Putamen (tissue), 1 donor: ENCODE data around the gene NTF3.

Experiments used
- DNase-seq: peaks from one replicate; pipeline ENCODE4 v3.0.0-alpha.2; 2016; ENCODE audit warnings: low spot score

NTF3 gene

DNA sequence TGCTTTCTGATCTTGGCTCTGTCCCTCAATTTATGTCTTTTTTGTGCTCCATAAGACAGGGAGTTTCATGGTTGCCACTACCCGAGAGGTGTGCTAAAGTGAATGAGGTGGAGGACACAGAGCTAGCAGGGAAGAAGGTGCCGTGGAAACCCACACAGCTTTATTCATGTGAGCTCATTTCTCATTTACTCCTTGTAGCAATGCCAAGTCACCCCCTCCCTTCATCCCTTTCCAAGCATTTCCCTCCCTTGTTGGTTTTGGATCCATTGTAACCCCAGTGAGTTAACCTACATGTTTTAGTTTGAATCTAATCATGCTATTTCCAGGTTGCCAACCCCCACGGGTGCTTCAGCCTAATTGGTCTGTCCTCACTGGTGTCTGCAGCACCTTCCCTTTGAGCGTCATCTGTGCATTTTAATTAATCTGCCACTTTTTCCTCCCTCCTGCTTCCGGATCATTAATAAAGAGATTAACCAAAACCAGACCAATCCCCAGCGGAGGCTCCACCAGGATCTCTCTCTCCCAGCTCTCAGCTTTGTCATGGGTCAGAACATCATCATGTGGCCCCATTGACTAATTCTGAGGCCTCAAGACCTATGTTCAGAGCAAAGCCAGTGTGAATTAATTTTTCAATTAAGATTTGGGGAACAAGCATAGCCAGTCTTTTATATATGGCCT is 56.2 kb downstream of the NTF3 start:
- DNase-seq: no peak

DNA sequence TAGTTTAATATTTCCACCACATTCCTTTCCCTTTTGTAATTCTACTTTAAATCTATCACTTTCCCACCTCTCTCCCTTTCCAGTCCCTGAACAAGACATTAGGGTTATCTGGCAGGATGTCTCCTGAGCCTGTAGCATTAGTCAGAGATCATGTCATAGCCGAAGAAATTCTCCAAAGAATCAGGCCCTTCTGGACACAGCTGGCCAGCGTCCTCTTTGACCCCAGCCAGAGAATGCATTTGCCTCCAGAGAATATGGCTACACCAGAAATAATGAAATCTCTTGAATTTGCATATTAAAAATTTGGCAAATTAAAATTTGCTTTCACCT is 56.7 kb downstream of the NTF3 start:
- DNase-seq: no peak

DNA sequence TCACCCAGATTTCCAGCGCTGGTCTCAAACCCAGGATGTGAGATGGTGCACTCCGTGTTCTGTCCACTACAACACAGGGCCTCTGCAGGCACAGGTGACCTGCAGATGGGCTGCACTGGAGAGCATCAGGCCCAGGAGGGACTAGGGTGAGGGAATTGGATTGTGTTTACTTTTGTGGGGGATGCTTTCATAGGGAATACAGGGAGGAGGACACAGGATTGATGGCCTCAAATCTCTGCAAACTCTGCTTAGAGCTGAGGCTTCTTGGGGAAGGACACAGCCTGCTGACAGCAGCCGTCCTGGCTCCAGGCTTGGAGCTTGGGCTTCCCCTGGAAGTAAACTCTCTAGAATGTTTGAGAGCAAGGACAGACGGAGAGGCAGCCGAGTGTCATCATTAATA is 57.1 kb downstream of the NTF3 start:
- DNase-seq: no peak

DNA sequence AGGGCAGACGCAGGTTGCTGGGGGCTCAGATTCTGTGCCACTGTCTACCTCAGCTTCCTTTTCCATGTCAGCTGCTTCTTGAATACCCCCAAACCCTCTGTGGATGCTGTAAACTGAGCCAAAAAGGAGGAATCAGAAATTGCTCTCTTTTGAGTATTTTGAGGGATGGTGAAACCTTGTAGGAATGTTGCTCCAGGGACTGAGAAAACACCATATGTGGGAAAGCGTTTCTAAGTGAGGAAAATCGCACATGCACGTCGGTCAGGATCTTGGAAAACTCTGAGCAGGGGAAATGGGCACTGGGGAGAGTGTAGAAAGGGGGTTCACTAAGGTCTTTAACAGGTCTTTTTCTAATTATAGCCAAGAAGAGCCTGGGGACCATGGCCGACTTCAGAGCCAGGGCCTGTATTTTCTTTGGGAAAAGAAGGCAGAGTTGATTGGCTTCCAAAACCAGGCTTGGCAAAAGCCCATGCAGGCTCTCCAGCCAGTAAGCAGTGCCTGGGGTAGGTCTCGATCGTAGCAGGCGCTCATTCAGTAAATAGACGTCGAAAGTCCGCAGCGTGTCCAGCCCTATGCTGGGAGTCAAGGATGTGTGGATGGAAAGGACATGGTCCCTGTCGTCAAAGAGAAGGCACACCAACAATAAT is 58.0 kb downstream of the NTF3 start:
- no peak for DNase-seq

DNA sequence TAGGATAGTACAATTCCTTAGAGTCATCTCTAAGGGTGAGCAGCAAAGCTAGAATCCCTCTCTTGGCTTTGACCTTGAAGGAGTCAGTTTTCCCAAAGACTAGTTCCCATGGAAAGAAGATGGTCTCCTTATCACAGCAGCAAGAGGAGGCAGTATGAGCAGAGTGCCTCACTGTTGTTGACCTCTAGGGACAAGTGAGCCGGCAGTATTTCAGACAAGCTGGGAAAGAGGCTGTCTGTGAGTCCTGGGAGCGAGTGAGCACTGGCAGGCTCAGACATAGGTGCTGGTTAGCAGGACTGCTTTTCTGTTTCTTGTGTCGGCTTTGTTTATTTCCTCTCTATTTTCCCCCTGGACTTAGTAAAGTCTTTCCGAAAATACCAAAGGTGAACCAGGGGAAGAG is 60.7 kb downstream of the NTF3 start:
- no peak for DNase-seq

GRCh38 chr12:5493018-5493417 is 61.1 kb downstream of the NTF3 start:
- no peak for DNase-seq

DNA sequence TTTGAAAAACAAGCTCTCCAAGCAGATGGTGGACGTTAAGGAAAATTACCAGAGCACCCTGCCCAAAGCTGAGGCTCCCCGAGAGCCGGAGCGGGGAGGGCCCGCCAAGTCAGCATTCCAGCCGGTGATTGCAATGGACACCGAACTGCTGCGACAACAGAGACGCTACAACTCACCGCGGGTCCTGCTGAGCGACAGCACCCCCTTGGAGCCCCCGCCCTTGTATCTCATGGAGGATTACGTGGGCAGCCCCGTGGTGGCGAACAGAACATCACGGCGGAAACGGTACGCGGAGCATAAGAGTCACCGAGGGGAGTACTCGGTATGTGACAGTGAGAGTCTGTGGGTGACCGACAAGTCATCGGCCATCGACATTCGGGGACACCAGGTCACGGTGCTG is 62.4 kb downstream of the NTF3 start:
- no peak for DNase-seq

DNA sequence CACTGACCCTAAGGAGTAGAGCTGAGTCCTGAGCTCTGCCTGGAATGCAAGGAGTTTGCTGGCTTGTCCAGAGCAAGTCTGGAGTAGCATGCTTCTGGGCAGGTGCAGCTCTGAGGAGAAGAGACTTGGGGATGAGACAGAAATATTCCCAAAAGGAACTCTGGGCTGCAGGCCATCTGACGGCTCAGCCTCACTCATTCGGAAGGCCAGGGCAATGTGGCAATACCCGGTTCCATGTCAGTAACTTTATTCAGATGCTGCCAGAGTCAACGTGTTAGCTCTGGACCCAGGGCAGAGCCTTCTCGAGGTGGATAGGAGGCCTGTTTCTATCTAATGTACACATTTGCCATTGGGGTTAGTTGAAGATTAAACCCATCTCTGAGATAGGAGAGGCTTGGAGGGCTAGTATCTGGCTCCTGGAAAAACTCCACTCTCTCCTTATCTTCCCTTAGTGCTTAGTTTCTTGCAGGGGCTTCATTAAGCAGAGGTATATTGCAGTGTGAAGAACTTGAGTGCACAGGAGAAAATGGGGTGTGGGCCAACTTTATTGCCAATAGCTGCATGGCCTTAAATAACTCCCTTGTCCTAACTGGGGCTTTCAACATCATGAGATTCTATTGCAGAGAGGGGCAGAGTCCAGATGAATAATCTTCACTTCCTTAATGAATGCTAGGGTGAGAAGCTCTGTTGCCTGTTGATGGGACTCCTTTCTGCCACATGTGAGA is 65.6 kb downstream of the NTF3 start:
- no peak for DNase-seq

DNA sequence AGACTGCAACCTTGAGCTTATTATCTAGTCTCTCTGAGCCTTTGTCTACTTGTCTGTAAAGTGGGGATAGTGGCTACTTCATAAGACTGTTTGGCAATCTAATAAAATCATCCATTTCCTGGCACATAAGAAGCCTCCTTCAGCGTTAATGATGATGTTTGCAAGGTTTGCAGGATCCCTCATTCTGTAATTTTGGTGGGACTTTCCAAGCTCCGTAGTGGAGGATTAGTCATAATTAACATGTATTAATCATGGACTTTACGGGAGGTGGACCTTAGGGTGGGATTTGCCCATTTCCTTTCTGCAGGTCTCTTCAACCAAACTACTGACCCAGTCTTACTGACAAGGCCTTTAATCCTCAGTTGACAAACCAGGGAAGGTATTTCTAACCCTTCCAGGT is 66.2 kb downstream of the NTF3 start:
- no peak for DNase-seq

- DNase-seq: no peak
Measured at GRCh38 chr12:5498806-5499205, 66.9 kb downstream of the NTF3 start.

DNA sequence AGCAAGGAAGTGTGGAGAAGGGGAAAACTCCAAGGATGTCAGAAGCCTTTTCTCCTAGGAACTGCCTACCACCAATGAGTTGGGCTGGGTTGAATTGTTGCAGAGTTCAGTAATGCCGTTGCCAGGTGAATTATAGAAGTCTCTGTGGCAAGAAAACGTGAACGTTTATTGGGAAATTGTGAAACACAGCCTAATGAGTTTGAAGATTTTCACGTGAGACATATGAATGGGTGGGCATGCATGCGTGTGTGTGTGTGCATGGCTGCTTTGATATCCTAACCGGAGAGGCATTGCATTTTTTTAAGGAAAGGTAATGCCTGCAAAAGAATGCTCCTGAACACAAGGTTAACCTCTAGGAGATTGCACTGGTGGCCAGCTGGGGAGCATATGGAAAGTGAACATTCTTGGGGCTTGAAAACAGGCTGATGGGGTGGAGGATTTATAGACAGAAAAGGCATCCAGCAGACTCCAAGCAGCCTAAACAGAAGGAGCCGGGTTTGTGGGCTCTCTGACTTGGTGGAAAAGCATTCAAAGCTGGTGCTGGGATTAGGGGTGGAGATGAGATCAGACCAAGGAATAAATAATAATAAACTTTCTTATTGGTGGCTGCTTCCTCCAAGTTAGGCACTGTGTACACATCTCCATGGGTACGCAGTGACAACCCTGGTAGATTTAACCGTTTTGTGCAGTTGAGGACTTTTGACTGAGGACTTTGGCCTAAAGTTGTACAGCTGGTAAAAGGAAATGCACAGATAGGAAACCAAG is 67.8 kb downstream of the NTF3 start:
- no peak for DNase-seq

DNA sequence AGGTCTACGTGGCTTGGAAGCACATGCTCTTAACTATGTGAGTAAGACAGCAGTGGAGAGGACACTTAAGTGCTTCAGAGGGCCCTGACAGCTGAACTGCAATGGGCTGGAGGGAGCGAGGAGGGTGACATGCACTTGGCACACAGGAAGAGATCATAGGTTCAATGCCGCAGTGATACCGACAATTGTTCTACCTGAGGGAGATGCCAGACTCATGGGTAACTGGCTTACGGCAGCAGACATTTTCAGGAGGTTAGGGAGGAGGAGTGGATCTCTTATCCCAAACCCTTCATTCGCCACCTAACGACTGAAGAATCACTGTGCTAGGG is 68.4 kb downstream of the NTF3 start:
- no peak for DNase-seq

DNA sequence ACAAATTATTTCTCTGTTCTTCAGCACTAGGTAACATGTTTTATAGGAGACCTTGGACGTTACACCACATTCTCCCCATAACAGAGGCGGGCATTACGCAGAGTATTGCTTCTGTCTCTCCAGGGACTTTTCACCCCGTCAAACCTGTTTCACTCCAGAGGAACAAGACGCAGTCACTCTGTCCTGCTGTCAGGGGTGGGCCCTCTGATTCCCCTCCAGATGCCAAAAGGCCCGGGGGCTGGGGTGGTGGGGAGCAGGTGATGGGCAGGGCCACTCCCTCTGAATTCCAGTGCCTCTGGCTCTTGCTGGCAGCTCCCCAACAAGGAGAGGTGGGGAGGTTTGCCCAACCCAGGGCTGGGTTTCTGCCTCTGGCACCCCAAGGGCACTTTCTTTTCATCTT is 71.9 kb downstream of the NTF3 start:
- no peak for DNase-seq

DNA sequence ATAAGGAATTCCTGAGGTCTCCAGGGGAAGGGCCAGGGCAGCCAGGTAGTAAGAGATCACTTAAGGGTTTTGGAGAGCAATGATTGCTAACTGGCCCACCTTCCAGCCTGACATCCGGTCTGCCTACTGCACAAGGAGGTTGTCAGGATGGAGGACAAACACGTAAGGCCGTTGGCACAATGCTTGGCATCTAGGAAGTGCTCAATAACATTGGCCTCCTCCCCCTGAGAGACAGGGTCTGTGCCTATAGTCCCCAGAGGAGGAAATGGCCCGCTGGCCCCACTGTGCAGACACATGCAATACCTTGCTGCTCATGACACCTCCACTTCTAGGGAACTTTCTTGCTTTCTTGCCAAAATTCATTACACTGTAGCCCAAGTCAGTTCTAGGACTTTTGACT is 73.2 kb downstream of the NTF3 start:
- no peak for DNase-seq

DNA sequence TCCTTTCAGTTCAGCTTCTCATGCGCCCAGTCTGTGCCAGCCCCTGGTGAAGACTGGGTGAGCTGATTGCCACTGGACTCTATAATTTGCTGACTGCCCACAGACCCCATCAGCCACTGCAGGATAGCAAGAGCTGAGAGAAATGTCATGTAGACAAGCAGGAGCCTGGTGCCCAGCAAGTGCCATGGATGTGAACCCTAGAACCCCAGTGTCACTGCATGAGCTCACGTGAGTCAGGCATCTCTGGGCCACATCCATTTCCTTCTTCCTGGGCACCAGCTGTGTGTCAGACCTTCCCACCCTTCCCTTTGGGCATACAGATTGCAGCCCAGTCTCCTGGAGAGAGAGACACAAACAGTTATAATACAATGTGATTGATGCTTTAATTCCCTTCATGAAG is 73.8 kb downstream of the NTF3 start:
- DNase-seq: no peak

GRCh38 chr12:5506295-5506694 is 74.4 kb downstream of the NTF3 start:
- no peak for DNase-seq

DNA sequence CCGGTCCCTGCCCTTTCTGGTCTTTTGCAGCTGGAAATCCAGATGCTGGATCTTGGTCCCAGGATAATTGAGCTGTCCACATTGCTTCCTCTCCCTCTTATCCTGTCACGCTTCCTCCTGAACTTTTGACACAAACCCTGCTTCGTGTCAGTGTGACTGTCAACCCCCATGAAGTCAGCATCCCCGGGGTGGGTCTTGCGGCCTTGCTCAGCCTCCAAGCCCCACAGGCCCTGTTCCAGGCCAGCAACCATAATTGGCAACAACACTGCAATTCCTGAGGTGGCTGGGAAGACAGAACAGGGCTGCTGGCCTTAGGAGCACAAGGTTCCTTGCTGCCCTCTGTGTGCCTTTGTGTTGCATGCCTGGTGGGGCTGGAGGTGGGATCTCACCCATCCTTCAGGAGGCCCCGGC is 74.9 kb downstream of the NTF3 start:
- no peak for DNase-seq

DNA sequence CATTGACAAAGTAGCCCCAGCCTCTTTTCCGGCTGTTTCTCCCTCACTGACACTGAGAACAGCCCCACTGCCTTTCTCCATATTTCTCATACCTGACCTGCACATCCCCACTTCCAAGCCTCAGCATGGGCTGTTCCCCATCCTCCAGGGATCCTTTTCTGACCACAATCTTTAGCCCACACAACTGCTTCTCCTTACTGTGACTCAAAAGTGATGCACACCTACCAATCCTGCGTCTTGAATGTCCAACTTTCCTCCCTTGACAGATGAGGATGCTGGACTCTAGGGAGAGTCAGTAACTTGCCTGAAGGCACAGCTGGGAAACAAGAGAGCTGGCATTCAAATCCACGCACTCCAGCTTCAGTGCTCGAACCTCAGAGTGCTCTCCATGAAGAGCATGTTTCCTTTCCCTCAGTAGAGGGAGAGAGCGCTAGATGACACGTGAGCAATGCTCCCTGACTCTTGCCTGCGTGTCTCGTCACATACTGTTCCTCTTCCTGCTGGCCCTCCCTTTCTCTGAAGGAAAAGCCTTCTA is 75.6 kb downstream of the NTF3 start:
- no peak for DNase-seq

DNA sequence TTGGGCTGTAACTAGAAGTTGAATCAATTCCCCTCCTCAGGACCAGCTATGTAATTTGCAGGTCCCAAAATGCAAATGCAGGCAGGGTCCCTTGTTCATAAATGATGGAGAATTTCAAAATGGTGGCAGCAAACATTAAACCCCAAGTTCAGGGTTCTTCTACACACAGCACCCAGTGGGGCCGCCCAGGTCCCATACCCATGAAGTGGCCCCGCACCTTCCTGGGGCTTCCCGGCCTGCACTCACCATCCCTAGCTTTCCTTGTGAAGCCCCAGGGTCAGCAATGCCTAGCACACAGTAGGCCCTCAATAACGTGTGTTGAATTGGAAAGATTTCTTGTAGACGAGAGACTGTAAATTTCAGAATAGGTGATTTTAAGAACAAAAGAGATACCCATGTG is 76.0 kb downstream of the NTF3 start:
- DNase-seq: no peak

DNA sequence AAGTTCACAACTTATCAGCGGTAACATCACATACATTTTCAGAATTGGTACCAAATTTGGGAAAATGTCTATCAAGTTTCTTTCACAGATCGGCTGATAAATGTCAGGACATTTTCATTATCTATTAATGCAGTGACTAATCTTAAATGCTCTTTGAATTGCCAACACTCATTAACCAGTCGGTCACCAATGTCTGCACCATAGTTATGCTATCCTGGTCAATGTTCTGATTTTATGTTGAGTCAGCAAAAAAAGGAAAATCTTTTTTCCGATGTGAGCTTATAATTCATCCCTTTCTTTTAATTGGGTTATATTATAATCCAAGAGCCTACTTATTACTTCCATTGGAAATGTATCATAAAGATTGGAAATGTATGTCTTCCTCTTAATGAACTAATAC is 77.2 kb downstream of the NTF3 start:
- DNase-seq: no peak

DNA sequence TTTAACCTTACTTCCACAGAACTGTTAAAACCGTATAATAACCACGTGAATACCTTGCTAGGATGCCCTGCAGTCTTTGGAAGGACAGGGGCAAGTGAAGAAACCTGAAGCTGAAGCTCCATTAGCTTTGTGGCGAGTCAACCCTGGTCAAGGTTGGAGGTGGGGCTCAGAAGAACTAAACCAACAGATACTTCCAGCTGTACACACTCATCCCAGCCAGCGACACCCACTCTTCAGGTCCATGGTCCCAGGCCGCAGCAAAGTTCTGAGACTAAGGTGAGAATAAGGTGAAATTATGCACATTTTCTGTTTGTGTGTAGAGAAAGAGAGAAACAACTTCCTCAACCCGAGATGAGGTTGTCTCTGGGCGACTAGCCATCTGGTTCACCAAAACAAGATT is 77.6 kb downstream of the NTF3 start:
- DNase-seq: no peak

GRCh38 chr12:5510251-5510805 is 78.4 kb downstream of the NTF3 start:
- DNase-seq: no peak

GRCh38 chr12:5511256-5511643 is 79.3 kb downstream of the NTF3 start:
- no peak for DNase-seq
